Measurements from ENCODE around the gene AFDN.

DNA sequence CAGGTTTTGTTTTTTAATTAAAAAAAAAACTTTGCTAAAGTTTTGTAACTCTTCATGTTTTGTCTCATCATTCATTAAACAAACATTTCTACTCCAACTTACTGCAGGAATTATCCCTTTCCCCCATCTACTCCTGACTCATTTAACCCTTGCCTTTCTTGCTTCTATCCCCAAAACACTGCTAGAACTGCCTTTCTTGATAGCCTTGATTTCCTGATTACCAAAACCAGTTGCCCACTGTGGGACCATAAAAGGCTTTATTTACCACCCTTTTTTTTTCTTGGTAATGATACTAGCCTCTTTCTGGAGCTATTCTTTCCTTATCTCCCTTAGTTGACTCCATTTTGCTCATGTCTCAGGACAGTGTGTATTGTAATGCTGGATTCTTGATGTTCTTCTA is 15.3 kb downstream of the AFDN start:
- TF ChIP-seq, protein P1, sequence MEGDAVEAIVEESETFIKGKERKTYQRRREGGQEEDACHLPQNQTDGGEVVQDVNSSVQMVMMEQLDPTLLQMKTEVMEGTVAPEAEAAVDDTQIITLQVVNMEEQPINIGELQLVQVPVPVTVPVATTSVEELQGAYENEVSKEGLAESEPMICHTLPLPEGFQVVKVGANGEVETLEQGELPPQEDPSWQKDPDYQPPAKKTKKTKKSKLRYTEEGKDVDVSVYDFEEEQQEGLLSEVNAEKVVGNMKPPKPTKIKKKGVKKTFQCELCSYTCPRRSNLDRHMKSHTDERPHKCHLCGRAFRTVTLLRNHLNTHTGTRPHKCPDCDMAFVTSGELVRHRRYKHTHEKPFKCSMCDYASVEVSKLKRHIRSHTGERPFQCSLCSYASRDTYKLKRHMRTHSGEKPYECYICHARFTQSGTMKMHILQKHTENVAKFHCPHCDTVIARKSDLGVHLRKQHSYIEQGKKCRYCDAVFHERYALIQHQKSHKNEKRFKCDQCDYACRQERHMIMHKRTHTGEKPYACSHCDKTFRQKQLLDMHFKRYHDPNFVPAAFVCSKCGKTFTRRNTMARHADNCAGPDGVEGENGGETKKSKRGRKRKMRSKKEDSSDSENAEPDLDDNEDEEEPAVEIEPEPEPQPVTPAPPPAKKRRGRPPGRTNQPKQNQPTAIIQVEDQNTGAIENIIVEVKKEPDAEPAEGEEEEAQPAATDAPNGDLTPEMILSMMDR (IDR thresholded peaks at IDR 0.05; ENCODE audit: insufficient read depth, low read length, poor library complexity, severe bottlenecking): no peak
- TF ChIP-seq EZH2phosphoT487 (conservative IDR thresholded peaks at IDR 0.05; ENCODE audit: low read length): no peak

All from SU-DHL-6 (cell line).